Osteoblast (primary cell): Measurements from ENCODE around the gene SH3RF3. TPM values are rescaled to one million over a fixed set of nuclear protein-coding genes. Genes with fewer than 3 reads are reported as not detected.

Experiments
- DNase-seq: peaks from one replicate; pipeline ENCODE4 v3.0.0; 2011; ENCODE audit warnings: low spot score, mixed read lengths; ENCODE audit not compliant: insufficient read length; ENCODE audit errors: missing footprints
- H2AFZ ChIP-seq: 2 replicates; pipeline ENCODE4 v1.6.0; 2011; ENCODE audit warnings: mild to moderate bottlenecking, low read length
- H3K27ac ChIP-seq: 2 replicates; pipeline ENCODE4 v1.5.1; 2011; ENCODE audit warnings: mild to moderate bottlenecking, low read depth, low read length, moderate library complexity
- H3K27me3 ChIP-seq: 2 replicates; pipeline ENCODE4 v1.6.0; 2012; ENCODE audit warnings: mild to moderate bottlenecking, control low read depth, inconsistent platforms, low read length, moderate library complexity; ENCODE audit not compliant: insufficient read depth
- H3K36me3 ChIP-seq: 2 replicates; pipeline ENCODE4 v1.5.1; 2011; ENCODE audit warnings: mild to moderate bottlenecking, low read length, control low read depth, moderate library complexity; ENCODE audit not compliant: insufficient read depth
- H3K4me1 ChIP-seq: 2 replicates; pipeline ENCODE4 v1.5.1; 2011; ENCODE audit warnings: mild to moderate bottlenecking, low read length, control low read depth, moderate library complexity; ENCODE audit not compliant: insufficient read depth
- H3K4me2 ChIP-seq: 2 replicates; pipeline ENCODE4 v1.6.0; 2011; ENCODE audit warnings: mild to moderate bottlenecking, low read length; ENCODE audit not compliant: insufficient read depth
- H3K4me3 ChIP-seq: fragments of 200-600 bp; sonication (generic); 3 replicates; pipeline ENCODE4 v1.5.1; 2012; ENCODE audit warnings: mild to moderate bottlenecking, low read length, inconsistent platforms; ENCODE audit not compliant: insufficient read depth
- H3K79me2 ChIP-seq: 2 replicates; pipeline ENCODE4 v1.6.0; 2012; ENCODE audit warnings: mild to moderate bottlenecking, low read length, control low read depth, inconsistent platforms; ENCODE audit not compliant: insufficient read depth
- H3K9me3 ChIP-seq: 2 replicates; pipeline ENCODE4 v1.5.1; 2011; ENCODE audit warnings: low read depth, low read length, control low read depth
- H4K20me1 ChIP-seq: 2 replicates; pipeline ENCODE4 v1.6.0; 2012; ENCODE audit warnings: mild to moderate bottlenecking, low read length, control low read depth; ENCODE audit not compliant: insufficient read depth
- total RNA-seq: library from RNA; depleted of rRNA; stranded (reverse); fragments of >200 nt; gene quantifications from 2 replicates; pipeline ENCODE4 v1.2.3, GENCODE V29; 2012
- TF ChIP-seq, protein P1 (sequence below): IDR thresholded peaks from 2 replicates; pipeline ENCODE4 v1.5.1; 2011; ENCODE audit warnings: mild to moderate bottlenecking, low read depth, low read length, moderate library complexity; ENCODE audit errors: extremely low read depth

The SH3RF3 gene
- total RNA-seq, 1 donor: 14.8 TPM

DNA sequence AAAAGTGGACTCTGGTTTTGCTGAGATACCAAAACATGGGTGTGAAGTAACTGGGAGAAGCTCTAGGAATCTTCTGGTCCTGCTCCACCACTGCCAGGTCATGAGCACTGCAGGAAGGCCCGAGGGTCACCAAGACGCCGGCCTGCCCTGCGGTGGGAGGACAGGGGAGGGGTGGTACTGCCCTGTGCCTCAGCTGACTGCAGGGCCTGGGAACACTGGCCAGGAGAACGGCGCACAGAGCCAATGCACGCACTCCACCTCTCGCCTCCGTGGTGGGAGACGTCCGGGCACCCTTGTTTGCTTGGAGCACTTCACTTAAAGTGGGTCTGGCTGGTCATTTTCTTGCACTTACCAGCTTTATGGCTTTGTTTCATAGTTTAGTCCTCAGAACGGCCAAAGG, 153.4 kb downstream of the SH3RF3 start:
- H3K4me3 ChIP-seq: no peak overlapping the region
- peaks cover 86% of the 10 kb centered on the region for H4K20me1 ChIP-seq
- TF ChIP-seq, protein P1, sequence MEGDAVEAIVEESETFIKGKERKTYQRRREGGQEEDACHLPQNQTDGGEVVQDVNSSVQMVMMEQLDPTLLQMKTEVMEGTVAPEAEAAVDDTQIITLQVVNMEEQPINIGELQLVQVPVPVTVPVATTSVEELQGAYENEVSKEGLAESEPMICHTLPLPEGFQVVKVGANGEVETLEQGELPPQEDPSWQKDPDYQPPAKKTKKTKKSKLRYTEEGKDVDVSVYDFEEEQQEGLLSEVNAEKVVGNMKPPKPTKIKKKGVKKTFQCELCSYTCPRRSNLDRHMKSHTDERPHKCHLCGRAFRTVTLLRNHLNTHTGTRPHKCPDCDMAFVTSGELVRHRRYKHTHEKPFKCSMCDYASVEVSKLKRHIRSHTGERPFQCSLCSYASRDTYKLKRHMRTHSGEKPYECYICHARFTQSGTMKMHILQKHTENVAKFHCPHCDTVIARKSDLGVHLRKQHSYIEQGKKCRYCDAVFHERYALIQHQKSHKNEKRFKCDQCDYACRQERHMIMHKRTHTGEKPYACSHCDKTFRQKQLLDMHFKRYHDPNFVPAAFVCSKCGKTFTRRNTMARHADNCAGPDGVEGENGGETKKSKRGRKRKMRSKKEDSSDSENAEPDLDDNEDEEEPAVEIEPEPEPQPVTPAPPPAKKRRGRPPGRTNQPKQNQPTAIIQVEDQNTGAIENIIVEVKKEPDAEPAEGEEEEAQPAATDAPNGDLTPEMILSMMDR: no peak
- H2AFZ ChIP-seq: no peak overlapping the region
- no peak overlapping the region for H3K27ac ChIP-seq
- H3K27me3 ChIP-seq: no peaks in the 10 kb centered on the region
- H3K4me2 ChIP-seq: no peak overlapping the region
- peaks cover 7% of the 10 kb centered on the region for H3K4me1 ChIP-seq
- DNase-seq: no peak
- peaks cover 88% of the 10 kb centered on the region for H3K79me2 ChIP-seq
- H3K9me3 ChIP-seq: no peaks in the 10 kb centered on the region
- H3K36me3 ChIP-seq: no peaks in the 10 kb centered on the region

DNA sequence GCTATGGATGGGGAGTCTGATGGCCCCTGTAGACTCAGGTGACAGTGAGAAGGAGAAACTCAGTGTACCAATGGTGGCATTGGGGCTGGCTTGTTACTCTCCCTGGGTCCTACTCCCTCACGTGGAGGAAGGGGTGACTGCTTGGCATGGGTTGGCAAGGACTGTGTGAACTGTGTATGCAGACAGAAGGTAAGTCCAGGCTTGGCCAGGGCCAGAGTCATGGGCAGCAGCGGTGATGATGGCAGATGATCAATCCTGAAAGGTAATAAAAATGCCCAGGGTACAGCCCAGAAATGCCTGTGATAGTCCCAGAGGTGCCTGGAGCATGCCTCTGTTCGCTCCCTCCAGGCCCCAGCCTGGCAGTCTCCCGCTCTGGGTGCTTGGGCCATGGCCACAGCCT, 153.9 kb downstream of the SH3RF3 start:
- Histone ChIP-seq H3K36me3 (no peaks in the 10 kb centered on the region), H4K20me1 (peaks cover 87% of the 10 kb centered on the region), H3K27ac (no peak overlapping the region), H3K27me3 (no peaks in the 10 kb centered on the region), H2AFZ (no peak overlapping the region), H3K4me3 (no peak overlapping the region), H3K4me1 (peaks cover 7% of the 10 kb centered on the region), H3K9me3 (no peaks in the 10 kb centered on the region), H3K79me2 (peaks cover 89% of the 10 kb centered on the region), H3K4me2 (no peak overlapping the region)
- DNase-seq: no peak
- TF ChIP-seq, protein P1: no peak

DNA sequence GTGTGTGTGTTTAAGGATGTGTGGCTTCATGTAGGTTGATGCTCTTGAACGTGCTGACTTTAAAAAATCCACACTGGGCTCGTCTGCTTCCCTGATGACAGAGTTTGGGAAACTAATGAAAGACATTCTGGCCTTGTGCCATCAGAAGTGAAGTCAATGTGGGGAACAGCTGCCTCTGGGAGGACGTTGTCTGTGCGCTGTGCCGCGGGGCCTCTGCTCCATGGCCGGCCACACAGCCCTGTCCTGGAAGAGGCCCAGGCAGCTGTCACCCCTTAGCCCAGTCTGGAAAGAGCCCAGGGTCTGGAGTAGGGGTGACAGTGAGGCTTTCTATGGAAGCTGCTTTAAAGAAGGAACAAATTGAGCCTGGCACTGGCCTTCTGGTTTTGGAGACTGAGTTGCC, 155.8 kb downstream of the SH3RF3 start:
- Histone ChIP-seq H3K27ac (no peak overlapping the region), H2AFZ (no peak overlapping the region), H4K20me1 (peaks cover 78% of the 10 kb centered on the region), H3K4me2 (no peak overlapping the region), H3K27me3 (no peaks in the 10 kb centered on the region), H3K36me3 (no peaks in the 10 kb centered on the region), H3K4me3 (no peak overlapping the region), H3K4me1 (no peaks in the 10 kb centered on the region), H3K9me3 (no peaks in the 10 kb centered on the region), H3K79me2 (peaks cover 80% of the 10 kb centered on the region)
- peak; percentile 74 for DNase-seq
- TF ChIP-seq, protein P1: no peak

DNA sequence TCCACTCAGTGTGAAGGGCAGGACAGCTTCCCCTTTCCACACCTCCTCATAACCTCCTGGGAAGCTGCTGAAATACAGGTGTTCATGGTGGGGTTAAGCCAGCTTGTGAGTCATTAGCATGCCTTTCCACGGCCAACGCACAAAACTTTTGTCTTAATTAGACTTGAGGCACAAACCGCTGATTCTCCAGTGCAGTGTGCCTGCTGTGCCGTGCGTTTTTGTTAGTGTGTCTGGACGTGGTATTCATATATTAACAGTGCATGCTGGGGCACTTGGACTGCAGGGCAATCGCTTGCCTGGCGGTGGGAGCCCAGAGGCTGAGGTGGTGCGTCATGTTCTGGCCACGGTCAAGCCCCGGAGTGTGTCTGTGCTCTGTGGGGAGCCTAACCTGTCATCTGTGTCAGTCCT, 156.2 kb downstream of the SH3RF3 start:
- Histone ChIP-seq H4K20me1 (peaks cover 78% of the 10 kb centered on the region), H3K79me2 (peaks cover 77% of the 10 kb centered on the region), H3K4me1 (no peaks in the 10 kb centered on the region), H3K27ac (no peak overlapping the region), H3K36me3 (no peaks in the 10 kb centered on the region), H3K4me2 (no peak overlapping the region), H3K27me3 (no peaks in the 10 kb centered on the region), H3K9me3 (no peaks in the 10 kb centered on the region), H2AFZ (no peak overlapping the region), H3K4me3 (no peak overlapping the region)
- TF ChIP-seq, protein P1: no peak
- peak; percentile 50 for DNase-seq
